Esophagus mucosa (tissue), 1 donor: ENCODE measurements around the gene WFDC1. TPM values are rescaled to one million over a fixed set of nuclear protein-coding genes. Genes with fewer than 3 reads are reported as not detected.

Source experiments
- total RNA-seq: library from RNA; stranded (reverse); gene quantifications from one replicate; pipeline ENCODE4 v1.2.4, GENCODE V29; 2023
- donor health status: DM: yes; HTN: yes; CAD: no.

WFDC1 gene
- total RNA-seq, 1 donor from 2014 or later: 1.1 TPM

Other genes with a start within 250 kb of the WFDC1 start
- 37.3 TPM for gene MBTPS1, start 177.9 kb upstream of the WFDC1 start, total RNA-seq
- 8.6 TPM for gene HSDL1, start 149.7 kb upstream of the WFDC1 start, total RNA-seq
- 0.16 TPM for gene DNAAF1, start 149.6 kb upstream of the WFDC1 start, total RNA-seq
- gene TAF1C, start 107.8 kb upstream of the WFDC1 start, total RNA-seq: 18.3 TPM
- 1.1 TPM for gene ADAD2, start 103.7 kb upstream of the WFDC1 start, total RNA-seq
- not detected for gene KCNG4, start 54.9 kb upstream of the WFDC1 start, total RNA-seq
- gene ATP2C2, start 73.7 kb downstream of the WFDC1 start, total RNA-seq: 6.9 TPM
- 58.3 TPM for gene MEAK7, start 209.8 kb downstream of the WFDC1 start, total RNA-seq